H54 (cell line): ENCODE measurements around the gene NRP2.

Source experiments
- DNase-seq: peaks from one replicate; pipeline ENCODE4 v3.0.0; 2011; ENCODE audit warnings: low spot score, mixed read lengths; ENCODE audit not compliant: insufficient read length
- FAIRE-seq: peaks from 3 replicates; lab custom pipeline; 2011; peaks lifted over from hg19 to GRCh38; lab: Jason Lieb, UNC
- POLR2A ChIP-seq: IDR thresholded peaks from 2 replicates; pipeline ENCODE4 v1.6.1; 2011; ENCODE audit warnings: low read depth, mild to moderate bottlenecking, low read length

The NRP2 gene

DNA sequence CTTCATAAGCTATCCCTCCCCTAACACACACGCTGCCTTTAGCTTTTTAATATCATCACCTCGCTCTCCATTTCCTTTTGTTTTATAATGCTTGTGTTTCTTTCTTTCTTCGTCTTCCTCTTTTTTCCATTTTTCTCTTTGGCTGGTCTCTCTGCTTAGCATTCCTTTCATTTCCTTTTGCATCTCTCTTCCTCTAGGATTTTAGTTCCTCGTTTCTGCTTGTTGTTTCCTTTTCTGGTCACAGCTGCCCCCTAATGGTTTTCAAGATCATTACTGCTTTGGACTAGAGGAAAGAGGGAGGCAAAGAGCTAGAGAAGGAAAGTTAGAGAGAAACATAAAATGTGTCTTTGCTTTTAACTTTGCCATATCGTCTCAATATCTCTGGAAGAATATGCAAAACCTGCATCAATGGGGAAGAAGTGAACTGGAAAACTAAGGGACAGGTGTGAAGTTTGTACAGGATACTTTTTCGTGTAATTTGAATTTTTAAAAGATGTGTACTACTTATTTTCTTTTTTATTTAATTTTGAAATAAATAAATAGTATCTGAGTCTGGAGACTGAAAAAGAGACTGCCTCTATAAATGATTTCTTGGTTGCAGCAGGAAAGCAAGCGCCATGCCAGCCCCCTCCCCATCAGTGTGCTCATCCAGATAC is 6.3 kb upstream of the NRP2 start:
- peak; percentile 45 for DNase-seq
- no peak for TF ChIP-seq POLR2A
- FAIRE-seq: peak; percentile 48

GRCh38 chr2:205678541-205679142 is 3.7 kb upstream of the NRP2 start:
- FAIRE-seq: no peak
- TF ChIP-seq POLR2A: no peak
- no peak for DNase-seq

GRCh38 chr2:205679410-205680009 is 2.8 kb upstream of the NRP2 start:
- FAIRE-seq (no peak), DNase-seq (no peak)
- no peak for TF ChIP-seq POLR2A

DNA sequence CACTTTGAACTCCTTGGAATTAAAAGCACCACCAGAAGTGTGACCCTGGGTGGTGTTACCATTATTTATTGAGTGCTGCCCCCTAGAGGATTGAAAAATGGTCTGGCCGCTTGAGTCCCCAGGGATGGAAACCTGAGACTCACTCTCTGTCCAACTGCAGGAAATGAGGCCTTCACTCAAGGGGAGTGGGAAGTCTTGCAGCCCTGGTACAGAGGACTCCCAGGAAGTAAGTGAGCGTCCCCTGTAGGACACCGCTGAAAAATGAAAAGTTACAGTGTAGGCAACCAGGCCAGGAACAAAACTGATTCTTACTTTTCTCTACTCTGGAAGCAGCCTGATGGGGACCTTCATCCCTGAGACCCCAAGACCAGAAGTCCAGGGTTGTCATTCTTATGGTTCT is 2.2 kb upstream of the NRP2 start:
- DNase-seq (peak; percentile 63), FAIRE-seq (peak; percentile 84)
- no peak for TF ChIP-seq POLR2A

- no peak for FAIRE-seq
- no peak for TF ChIP-seq POLR2A
- no peak for DNase-seq
These were observed 1.4 kb upstream of the NRP2 start for GRCh38 chr2:205680903-205681302.

- no peak for FAIRE-seq
- no peak for TF ChIP-seq POLR2A
- DNase-seq: no peak
These were observed 681 bp upstream of the NRP2 start for GRCh38 chr2:205681401-205682238.

DNA sequence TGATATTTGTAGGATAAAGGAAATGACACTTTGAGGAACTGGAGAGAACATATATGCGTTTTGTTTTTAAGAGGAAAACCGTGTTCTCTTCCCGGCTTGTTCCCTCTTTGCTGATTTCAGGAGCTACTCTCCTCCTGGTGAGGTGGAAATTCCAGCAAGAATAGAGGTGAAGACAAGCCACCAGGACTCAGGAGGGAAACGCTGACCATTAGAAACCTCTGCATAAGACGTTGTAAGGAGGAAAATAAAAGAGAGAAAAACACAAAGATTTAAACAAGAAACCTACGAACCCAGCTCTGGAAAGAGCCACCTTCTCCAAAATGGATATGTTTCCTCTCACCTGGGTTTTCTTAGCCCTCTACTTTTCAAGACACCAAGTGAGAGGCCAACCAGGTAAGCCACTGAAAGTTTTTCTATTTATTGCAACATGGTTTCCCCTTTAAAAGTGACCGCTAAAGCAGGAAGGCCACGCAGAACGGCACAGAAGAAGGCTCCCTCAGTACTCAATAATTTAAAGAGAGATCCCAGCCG is 735 bp downstream of the NRP2 start:
- no peak for DNase-seq
- no peak for FAIRE-seq
- no peak for TF ChIP-seq POLR2A

DNA sequence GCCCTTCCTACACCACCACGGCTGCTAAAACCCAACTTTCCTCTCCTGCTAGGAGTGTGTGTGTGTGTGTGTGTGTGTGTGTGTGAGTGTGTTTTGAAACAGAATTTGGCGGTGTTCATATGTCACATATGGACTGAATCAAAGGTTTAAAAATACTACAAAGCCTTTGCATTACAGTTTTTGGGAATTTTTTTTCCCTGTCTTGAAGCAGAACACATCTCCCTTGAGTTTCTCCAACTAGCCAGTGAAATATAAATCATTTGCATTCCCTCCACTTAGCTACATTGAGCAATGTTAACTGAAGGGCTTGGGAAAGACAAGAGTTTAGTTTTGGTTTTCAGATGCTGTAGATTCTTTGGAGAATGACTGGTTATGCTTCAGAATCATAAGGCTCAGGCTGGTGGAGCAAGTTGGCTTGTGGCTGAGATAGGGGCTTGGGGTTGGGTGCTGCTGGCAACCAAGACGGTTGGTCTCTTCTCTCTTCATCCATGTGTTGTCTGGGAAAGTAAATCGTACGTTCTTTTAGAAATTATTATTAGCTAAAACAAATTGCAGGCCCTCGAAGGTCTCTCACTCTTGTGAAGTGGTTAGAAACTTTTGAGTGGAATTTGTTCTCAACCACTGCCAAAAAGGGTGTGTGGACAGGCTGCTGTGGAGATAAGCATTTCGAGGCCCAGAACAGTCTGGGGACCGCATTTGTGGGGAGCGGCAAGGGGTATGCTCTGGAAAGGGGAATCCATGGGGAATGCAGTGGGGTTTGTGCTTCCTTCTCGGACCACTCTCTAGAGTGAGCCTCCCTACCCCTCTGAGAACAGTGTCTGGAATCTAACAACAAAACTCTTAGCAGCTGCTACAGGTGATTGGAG is 1.4 kb downstream of the NRP2 start:
- DNase-seq (no peak), FAIRE-seq (no peak)
- no peak for TF ChIP-seq POLR2A

GRCh38 chr2:205684871-205685313 is 2.6 kb downstream of the NRP2 start:
- no peak for TF ChIP-seq POLR2A
- DNase-seq: no peak
- no peak for FAIRE-seq

DNA sequence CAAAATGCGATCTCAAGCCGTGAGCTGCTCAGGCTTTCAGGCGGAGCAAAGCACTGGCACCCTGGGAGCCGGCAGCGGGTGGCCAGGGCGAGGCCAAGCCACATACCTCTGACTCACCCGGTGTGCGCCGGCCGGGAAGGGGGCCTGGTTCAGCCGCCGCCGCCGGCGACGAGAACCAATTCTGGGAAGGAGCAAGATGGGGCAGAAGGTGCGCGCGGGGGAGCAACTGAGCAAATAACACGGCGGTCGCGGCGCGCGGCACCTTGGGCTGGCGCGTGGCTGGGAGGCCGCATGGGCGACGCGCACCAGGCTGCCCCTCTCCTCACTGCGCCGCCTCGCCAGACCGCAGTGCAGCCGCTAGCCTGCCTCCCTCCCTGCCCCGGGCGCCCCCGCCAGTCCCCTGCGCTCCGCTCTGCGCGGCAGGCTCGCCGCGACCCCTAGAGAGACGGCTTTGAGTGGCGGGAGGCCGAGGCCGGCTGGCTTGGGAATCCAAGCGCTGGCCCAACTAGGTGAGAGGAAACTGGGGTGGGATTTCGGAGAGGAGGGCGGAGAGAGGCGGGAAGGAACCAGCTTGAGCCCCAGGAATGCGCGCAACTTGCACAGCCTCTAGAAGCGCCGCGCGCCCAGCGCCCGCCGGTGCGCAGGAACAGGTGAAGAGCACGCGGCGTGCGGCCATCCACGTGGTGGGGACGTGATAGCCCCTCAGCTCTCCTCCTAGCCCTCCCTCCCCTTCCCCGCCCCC is 3.2 kb downstream of the NRP2 start:
- no peak for FAIRE-seq
- no peak for TF ChIP-seq POLR2A
- peak; percentile 84 for DNase-seq

- TF ChIP-seq POLR2A: no peak
- FAIRE-seq (no peak), DNase-seq (no peak)
These were observed 3.9 kb downstream of the NRP2 start for GRCh38 chr2:205686056-205686782.
